GM18499 (cell line): Measurements from ENCODE around the gene TLE6.
"Not testable (repeated sequence)": the region's sequence is repeated elsewhere in the genome, so short reads cannot be mapped to it uniquely, and the experiment has no call there.

Experiments used
- ATAC-seq: cut with Tn5 transposase; IDR thresholded peaks from one replicate; pipeline ENCODE4 v1.9.1; 2021; ENCODE audit warnings: moderate number of reproducible peaks; ENCODE audit not compliant: insufficient read depth, unreplicated experiment

Gene TLE6

DNA sequence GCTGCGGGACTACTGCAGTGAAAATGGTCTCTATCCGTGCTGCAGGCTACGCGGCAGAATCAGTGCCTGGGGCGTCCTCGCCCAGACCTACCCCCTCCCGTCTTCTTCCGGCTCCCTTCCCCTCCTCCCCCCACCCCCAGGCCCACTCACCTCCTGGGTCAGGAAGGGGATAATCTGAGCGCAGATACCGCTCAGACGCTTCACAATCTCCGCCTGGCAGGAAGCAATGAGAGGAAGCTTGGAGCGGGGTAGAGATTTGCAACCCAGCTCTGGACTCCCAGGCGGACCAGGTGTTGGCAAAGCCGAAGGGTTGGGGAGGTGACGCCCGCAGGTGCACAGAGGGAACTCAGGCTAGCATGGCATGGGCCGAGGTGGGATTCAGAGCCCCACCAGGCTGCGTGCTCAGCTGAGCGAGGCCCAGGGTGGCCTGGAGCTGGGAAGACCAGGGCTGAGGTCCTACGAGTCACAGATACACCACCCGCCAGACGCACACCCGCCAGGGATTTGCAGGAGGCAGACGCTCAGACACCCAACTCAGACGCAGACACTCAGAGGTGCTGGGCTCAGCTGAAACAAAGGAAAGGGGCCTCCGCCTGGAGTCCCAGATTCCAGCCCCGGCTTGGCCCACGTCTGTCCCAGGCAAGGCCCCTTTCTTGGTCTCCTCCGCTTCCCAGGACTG lies 47.6 kb downstream of the TLE6 start:
- ATAC-seq, result no peak

DNA sequence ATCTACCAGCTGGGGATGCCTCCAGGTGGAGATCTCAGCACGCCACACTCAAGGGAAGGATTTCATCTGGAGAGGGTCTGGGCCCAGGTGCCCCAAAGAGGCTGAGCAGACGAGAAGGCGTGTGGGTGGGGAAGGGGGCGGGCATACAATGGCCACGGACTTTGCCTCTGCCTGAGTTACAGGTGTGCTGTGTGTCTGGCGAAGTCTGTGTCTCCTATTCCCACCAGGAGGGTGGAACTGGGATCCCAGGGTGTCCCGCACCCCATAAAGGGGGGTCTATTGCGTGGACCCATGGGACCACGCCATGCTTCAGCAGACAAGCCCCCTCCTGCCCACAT lies 48.2 kb downstream of the TLE6 start:
- no peak for ATAC-seq

DNA sequence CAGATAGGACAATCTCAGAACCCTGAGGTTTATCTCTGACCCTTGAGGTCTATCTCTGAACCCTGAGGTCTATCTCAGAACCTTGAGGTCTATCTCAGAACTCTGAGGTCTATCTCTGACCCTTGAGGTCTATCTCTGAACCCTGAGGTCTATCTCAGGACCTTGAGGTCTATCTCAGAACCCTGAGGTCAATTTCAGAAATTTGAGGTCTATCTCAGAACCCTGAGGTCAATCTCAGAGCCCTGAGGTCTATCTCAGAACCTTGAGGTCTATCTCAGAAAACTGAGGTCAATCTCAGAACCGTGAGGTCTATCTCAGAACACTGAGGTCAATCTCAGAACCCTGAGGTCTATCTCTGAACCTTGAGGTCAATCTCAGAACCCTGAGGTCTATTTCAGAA lies 49.4 kb downstream of the TLE6 start:
- ATAC-seq, result no peak

DNA sequence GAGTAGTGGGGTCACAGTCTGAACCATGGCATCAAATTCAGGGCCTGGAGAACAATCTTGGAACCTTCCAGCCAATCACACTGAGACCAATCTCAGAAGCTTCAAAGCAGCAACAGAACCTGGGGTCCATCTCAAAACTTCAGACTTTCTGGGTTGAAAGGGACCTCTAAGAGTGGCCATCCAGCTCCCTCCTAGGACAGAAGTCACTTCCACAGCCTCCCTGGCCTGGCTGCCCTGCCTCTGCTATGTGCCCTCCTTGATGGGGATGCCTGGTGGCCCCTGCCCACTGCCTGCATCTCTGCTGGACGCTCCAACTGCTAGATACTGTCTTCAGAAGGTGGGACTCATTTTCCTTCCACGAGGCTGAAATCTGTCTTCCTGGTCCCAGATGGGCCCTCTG lies 49.9 kb downstream of the TLE6 start:
- no peak for ATAC-seq

DNA sequence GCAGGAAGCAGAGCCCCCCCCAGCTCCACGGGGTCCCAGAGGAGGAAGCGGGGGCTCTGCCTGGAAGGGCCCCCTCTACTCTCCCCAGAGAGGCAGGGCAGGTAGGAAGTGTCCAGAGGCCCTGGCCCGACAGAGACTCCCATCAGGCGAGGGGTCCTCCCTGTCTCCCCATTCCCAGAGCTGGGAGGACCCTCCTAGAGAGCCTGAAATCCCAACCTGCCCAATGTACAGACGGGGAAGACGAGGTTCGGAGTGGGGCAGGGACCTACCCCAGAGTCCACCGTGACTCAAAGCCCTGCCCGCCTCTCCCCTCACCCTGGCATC lies 50.6 kb downstream of the TLE6 start:
- no peak for ATAC-seq

DNA sequence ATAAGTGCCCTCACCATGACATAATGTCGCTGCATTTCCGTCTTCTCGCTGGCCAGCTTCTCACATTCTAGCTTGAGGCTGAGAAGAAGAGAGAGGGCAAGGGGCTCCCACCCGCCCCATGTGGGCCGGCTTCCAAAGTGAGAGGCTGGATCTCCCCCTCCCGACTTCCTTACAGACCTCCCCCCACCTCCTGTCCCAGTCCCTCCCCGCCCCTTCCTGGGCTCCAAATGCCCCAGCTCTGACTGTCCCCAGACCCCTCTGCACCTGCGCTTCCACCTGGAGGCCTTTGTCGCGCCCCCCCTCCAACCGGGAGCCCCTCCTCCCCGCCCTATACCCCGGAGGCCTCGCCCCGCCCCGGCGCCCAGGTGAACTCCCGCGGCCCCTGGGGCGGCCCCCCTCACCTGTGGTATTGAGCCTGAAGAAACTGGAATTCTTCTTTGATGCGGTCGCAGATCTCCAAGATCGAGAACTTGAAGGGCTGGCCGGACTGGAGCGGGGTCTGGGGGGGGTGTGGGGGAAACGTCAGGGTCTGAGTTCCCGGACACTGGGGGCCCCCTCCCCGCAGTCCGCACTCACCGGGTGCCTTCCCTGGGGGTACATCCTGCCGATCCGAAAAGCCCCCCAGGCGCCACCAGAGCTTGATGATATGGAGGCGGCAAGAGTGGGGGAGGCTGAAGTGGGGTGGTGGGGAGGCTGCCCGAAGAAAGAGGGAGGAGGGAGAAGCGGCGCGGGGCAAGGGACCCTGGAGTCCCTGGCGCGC lies 51.1 kb downstream of the TLE6 start:
- ATAC-seq, result no peak

DNA sequence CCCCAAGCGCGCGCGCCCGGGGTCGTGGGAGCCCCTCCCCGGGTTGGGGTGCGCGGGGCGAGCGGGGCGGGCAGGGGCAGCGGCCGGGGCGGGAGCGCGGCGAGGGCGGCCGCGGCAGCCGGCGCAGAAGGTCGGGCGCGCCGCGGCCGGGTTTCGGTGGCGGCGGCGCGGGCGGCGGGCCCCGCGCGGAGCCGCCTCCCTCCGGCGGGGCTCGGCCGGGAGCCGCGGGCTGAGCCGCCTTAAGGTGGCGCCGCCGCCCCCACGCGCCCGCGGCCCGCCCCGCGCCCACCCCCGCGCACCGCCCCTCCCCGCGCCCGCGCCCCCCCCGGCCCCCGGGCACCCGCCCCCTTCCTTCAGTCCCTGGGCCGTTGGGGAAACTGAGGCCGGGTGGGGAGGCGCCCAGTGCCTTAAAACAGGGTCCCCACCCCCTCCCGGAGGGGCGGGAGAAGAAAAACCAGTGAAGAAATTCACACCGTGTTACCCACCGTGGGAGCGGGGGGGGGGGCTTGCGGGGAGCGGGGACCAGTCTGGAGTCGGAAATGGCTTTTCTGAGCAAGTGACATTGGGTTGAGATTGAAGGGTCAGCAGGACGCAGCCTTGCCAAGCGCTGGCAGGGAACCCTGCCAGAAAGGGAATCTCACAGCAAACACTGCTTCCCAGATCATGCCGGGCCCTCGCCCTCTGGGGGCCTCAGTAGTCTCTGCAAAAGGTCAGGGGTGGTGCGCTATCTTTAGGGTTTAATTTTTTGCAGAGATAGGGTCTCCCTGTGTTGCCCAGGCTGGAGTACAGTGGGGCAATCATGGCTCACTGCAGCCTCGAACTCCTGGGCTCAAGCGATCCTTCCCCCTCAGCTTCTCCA lies 51.9 kb downstream of the TLE6 start, which contains the start of gene TLE2:
TLE2 (minus strand) TSS at position 216 of the 859 bp plus-strand sequence. CDS start 376 bp downstream, outside the sequence.
- ATAC-seq, result no peak

DNA sequence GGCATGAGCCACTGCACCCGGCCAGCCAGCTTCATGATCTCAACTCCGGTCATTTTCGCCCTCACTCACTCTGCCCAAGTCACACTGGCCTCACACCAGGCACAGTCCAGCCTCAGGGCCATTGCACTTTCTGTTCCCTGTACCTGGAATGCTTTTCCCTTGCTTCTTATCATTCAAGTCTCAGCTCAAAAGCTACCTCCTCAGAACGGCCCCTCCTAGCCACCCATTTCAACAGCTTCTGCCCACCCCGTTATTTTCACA lies 54.2 kb downstream of the TLE6 start:
- ATAC-seq, result no peak

DNA sequence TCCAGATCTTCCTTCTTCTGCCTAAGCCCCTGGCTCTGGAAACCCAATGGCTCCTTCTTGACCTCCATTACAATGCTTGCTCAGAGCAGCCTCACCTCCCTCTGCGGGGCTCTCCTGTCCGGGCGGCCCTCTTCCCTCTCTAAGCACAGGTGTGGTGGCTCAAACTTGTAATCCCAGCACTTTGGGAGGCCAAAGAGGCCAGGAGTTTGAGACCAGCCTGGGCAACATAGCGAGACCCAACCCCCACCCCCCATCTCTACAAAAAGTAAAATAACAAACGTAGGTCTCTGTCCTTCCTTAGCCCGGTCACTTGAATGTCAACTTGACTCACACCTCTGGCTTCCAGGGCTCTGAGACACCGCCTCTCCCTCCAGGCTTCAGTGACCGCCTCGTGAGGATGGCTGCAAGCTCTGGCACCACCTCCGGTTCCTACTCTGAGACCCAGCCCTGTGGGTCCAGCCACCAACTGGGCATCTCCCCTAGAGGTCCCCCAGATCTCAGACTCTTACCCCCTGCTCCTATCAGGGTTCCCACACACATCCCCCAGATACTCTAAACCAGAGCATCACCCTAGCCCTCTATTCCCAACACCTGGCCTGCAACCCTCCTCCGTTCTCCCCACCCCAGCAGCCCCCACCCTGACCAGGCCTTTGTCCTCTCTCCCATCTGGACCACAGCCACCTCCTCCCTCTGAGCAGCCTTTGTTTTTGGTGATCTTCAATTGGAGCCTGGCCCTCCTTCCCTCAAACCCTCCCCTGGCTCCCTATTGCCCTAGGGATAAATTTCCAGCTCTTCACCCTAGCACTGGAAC lies 56.4 kb downstream of the TLE6 start:
- no peak for ATAC-seq

DNA sequence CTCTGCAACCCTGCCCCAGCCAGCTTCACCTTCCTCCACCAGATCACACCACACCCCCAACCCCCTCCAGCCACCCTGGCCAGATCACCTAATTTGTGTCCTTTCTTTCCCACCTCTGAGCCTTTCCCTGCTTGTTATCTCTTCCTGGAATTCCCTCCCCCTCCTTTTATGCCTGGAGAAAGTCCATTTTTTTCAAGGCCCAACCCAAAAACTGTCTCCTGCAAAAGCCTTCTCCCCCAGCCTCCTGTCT lies 57.0 kb downstream of the TLE6 start:
- ATAC-seq, result no peak

DNA sequence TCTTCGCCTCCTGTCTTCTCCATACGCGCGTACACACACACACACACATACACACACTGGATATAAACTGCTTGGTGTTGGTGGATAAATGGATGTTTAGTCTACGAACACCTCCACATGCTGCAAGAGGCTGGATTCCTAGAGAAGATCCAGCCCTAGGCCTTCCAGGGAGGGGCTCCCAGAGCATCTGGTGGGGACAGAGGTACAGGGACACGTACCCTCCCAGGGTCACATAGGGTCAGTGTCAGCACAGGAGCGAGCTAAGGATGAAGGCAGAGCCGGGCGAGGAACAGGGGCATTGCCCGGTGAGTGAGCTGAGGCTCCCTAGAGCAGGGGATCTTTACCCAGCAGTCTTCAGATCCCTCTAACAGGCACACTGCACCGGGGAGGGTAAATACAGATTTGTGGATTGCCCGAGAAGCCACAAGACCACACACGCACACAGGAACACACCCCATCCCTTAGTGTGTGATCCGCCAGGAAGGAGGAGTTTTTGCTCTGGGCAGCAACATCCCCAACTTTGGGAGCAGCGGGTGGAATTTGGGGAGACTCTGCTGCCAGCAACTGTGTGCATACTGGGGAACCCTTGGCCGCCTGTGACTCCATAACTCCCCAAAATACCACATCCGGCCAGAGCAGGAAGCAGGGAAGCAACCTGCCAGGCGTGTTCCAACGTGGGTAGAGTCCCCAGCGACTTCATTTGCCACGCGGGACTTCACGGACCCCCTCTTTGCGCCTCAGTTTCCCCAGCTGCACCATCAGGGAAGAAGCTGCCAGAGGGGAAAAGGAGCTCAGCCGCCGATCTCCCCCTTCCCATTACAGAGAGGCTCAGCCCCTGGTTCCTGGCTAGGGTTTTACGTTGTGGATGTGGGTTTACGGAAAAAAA lies 57.5 kb downstream of the TLE6 start:
- ATAC-seq, result no peak

DNA sequence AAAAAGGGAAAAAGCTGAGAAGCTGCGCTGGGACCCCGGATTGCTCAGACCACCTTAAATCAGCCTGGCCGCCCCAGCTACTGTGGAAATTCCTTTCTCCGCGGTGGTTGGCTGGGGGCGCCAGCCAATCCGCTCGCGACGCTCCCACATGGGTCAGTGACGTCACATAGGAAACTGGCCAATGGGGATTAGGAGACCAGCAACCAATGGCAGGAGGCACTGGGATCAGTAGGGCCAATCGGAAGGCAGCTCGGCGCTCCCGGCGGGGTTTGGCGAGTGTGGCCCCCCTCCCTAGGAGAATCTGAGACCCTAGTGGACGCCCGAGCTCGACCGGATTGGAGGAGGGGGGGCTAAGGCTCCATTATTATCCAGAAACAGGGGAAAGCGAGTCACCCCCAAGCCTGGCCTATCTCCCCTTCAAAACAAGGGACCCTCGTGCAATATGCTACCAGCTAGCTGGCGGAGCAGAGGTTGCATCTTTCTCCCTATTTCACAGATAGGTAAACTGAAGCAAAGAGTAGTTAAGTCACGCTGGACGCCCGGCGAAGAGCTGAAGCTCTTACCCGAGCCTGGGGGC lies 58.3 kb downstream of the TLE6 start:
- ATAC-seq, result peak; percentile 54

DNA sequence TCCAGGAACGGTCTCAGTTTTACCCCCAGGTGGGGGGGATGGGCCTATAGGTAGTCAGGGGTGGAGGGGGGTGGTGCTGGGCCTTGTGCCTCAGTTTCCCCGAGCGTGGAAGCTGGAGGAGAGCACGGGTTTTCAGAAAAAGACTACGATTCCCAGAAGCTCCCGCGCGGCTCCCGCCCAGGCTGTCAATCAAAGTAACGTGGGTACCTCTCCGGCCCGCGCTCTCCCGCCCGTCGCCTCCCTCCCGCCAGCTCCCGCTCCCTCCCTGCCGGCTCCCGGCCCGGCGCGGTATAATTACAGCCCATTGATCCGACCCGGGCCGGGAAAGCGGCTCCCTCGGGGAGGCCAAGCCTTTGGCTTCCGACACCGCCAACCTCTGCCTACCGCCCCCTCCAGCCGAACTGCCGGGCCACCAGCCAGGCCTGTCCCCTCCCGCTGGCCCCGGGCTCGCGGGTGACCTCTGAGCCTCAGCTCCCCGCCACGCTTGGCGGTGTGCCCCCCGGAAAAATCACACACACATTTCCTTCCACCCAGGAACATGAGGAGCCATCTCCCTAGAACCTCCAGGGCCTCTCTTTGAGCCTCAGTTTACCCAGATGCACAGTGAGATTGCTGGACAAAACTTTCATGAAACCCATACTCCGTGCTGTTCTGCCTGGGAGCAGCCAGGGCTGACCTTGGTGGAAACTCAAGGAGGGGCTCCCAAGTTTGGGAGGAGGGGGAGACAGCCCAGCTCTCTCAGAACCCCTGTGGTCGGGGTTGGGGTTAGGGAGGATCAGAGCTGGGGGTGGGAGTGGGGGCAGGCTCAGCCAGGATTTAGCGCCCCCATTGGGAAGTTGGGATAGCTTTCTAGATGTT lies 59.0 kb downstream of the TLE6 start:
- ATAC-seq, result peak; percentile 29

DNA sequence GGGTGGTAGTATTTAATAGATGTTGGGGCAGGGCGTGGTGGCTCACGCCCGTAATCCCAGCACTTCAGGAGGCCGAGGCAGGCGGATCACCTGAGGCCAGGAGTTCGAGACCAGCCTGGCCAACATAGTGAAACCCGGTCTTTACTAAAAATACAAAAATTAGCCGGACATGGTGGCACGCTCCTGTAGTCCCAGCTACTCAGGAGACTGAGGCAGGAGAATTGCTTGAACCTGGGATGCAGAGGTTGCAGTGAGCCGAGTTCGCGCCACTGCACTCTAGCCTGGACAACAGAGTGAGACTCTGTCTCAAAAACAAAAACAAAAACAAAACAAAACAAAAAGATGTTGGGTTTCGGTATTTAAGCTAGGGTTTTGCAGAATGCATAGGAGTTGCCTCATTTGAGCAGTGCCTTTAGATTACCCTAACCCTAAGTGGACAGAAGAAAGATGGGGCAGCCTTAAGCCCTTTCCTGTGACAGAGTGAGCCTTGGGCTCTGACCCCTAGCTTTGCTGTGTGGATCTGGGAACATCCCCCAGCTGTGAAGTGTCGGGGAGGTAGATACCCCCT lies 59.7 kb downstream of the TLE6 start:
- not testable (repeated sequence) for ATAC-seq

DNA sequence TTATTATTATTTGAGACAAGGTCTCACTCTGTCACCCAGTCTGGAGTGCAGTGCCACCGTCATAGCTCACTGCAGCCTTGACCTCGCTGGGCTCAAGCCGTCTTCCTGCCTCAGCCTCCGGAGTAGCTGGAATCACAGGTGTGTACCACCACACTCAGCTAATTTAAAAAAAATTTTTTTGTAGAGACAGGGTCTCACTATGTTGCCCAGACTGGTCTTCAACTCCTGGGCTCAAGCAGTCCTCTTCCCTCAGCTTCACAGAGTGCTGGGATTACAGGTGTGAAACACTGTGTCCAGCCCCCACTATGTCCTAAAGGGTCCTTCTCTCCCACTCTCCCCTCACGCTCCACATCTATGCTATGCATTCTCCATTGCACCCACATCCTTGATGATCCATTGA lies 60.9 kb downstream of the TLE6 start:
- ATAC-seq, result no peak

DNA sequence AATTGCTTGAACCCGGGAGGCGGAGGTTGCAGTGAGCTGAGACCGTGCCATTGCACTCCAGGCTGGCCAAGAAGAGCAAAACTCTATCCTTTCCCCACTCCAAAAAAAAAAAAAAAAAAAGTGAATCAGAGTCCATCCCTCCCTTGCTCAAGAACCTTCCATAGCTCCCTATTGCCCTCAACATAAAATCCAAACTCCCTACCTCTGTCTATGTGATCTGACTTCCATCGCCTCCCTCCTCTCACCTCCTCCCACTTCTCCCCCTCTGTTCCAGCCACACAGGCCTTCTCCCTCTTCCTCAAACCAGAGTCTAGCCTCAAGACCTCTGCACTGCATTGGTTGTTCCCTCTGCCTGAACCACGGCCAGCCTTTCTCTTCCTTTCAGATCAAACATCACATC lies 61.8 kb downstream of the TLE6 start:
- ATAC-seq, result no peak

DNA sequence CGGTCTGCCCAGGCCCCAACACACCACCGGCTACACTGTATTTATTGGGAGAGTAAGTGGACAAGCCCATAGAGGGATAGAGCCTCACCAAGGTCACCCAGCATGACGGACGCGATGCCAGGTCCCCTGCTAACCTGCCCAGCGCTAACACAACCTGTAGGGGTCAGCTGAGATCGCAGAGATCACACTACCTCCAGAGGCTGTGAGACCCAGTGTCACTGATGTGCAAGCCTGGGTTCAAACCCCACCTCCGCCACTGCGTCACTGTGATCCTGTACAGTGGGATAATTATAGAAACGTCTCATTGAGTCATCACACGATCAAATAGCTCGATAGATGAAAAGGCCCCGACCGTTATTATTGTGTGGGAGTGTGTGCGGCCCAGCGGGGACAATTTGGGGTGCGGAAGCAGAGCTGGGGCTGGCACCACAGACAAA lies 62.3 kb downstream of the TLE6 start:
- no peak for ATAC-seq

DNA sequence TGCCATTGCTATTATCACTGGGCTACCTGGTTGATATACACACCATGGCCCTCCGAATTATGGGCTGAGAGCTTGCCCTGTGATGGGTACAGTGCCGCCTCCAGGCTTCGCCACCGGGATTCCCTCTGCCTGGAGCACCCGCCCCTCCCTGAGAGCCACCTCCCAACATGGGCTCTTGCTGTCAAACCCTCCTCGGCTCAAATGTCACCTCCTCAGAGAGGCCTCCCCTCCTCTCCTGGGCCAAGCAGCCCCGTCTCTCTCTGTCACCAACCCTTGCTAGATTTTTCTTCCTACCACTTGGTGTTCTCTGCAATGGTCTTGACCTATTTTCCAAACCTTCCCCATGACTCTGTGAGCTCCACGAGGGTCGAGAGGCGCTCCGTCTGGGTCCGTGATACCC lies 64.0 kb downstream of the TLE6 start:
- no peak for ATAC-seq
